K562 (cell line): Measurements from ENCODE around the gene DOCK8. TPM values are rescaled to one million over a fixed set of nuclear protein-coding genes. Genes with fewer than 3 reads are reported as not detected.

Experiments used
- CHD7 ChIP-seq: fragments of 200-600 bp; sonication (generic); IDR thresholded peaks from one replicate; pipeline ENCODE4 v1.6.1; 2012; ENCODE audit warnings: mild to moderate bottlenecking, low read depth, low read length, inconsistent platforms
- DEAF1 ChIP-seq: fragments of 450-650 bp; formaldehyde crosslinking; IDR thresholded peaks from 2 replicates; pipeline ENCODE4 v1.4.0; 2020; ENCODE audit warnings: mild to moderate bottlenecking, moderate library complexity
- ELF2 ChIP-seq: fragments of 250-450 bp; sonication (Bioruptor Pico); IDR thresholded peaks from 2 replicates; pipeline ENCODE4 v1.5.0; 2021; ENCODE audit warnings: mild to moderate bottlenecking
- FOXJ2 ChIP-seq: fragments of 200-800 bp; sonication (Bioruptor generic); IDR thresholded peaks from 2 replicates; pipeline ENCODE4 v1.6.1; 2016; ENCODE audit warnings: missing genetic modification characterization, missing compliant biosample characterization
- HMG20B ChIP-seq: fragments of 250-450 bp; sonication (Bioruptor Pico); IDR thresholded peaks from 2 replicates; pipeline ENCODE4 v1.5.0; 2021; ENCODE audit warnings: mild to moderate bottlenecking
- JUN ChIP-seq, 2 experiments: sonication (generic) in 1 of 2; formaldehyde crosslinking in 1 of 2; IDR thresholded peaks; 2 replicates each; pipeline versions ENCODE4 v1.6.1 to v1.8.0; 2012 to 2022; ENCODE audit warnings: borderline replicate concordance in 2 of 2, mild to moderate bottlenecking in 2 of 2, improper control_type of control experiment in 1 of 2, low read depth in 1 of 2, low read length in 1 of 2, missing genetic modification reagents in 1 of 2
- KLF16 ChIP-seq: IDR thresholded peaks from 2 replicates; pipeline ENCODE4 v1.6.1; 2016; ENCODE audit warnings: antibody characterized with exemption
- PCBP1 ChIP-seq: fragments of 200-400 bp; formaldehyde crosslinking; IDR thresholded peaks from 2 replicates; pipeline ENCODE4 v1.6.1; 2018; ENCODE audit warnings: mild to moderate bottlenecking, low read depth, low read length; ENCODE audit not compliant: poor library complexity, severe bottlenecking
- RB1 ChIP-seq: fragments of 450-650 bp; IDR thresholded peaks from 2 replicates; pipeline ENCODE4 v1.6.1; 2017; ENCODE audit warnings: low read depth, mild to moderate bottlenecking
- RCOR1 ChIP-seq, 2 experiments: IDR thresholded peaks; 2 replicates each; pipeline ENCODE4 v1.6.1; 2012; ENCODE audit warnings: low read depth in 2 of 2, low read length in 2 of 2, borderline replicate concordance in 1 of 2, improper control_type of control experiment in 1 of 2
- TEAD2 ChIP-seq: fragments of 450-650 bp; IDR thresholded peaks from 2 replicates; pipeline ENCODE4 v1.6.1; 2016; ENCODE audit warnings: missing genetic modification characterization, control low read depth, missing compliant biosample characterization
- ZFP36 ChIP-seq: fragments of 150-350 bp; IDR thresholded peaks from 2 replicates; pipeline ENCODE4 v1.6.1; 2018; ENCODE audit warnings: low read length, low read depth; ENCODE audit not compliant: partially characterized antibody
- ZNF232 ChIP-seq: sonication (generic); formaldehyde crosslinking; IDR thresholded peaks from 2 replicates; pipeline ENCODE4 v1.8.0; 2022; ENCODE audit warnings: mild to moderate bottlenecking, missing genetic modification reagents
- polyA plus RNA-seq, 8 experiments: library from polyadenylated mRNA; depleted of rRNA in 4 of 8; stranded (reverse) in 5 of 8; unstranded in 3 of 8; fragments of >200 nt; fragmentation: Nextera tagmentation in 2 of 8; fragmentation: Illumina TruSeq in 1 of 8; extraction: Ambion mirVana in 2 of 8; extraction: Trizol in 1 of 8; gene quantifications; 2 replicates each; pipeline versions ENCODE4 v1.2.1 to v1.2.3, GENCODE V29; 2011 to 2014; ENCODE audit warnings: inconsistent platforms in 1 of 8, missing spikeins in 1 of 8
- total RNA-seq, 7 experiments: library from RNA; depleted of rRNA in 6 of 7; stranded (reverse); fragments of >200 nt in 6 of 7; fragmentation: Illumina TruSeq in 2 of 7; extraction: Trizol in 2 of 7; gene quantifications; 2 replicates each; pipeline versions ENCODE4 v1.2.1 to v1.2.3, GENCODE V29; 2011 to 2021; ENCODE audit warnings: low replicate concordance in 1 of 7

The DOCK8 gene
- total and polyA plus RNA-seq, 9 of the 15 experiments (the other 6 are each of a cell fraction or from before 2014, with no cell fraction given) = 14.4 to 53.8 (median 25.1) TPM

- TF ChIP-seq CHD7 (no peak), DEAF1 (no peak), ZNF232 (CRISPR knock-in tag) (no peak), JUN (IDR thresholded peaks at IDR 0.05; ENCODE audit: borderline replicate concordance, low read depth, low read length) (peak; percentile 90), JUN (CRISPR knock-in tag; IDR thresholded peaks at IDR 0.05; ENCODE audit: borderline replicate concordance) (0 out of 2 replicates have a peak, but pooled peaks have one; percentile 17), KLF16 (no peak), FOXJ2 (tag) (0 out of 2 replicates have a peak, but pooled peaks have one; percentile 17), PCBP1 (no peak), ZFP36 (peak; percentile 27), ELF2 (no peak), RCOR1 (IDR thresholded peaks at IDR 0.05; ENCODE audit: borderline replicate concordance in 1 of 2, low read depth in 2 of 2, low read length in 2 of 2) (peak in 1 of 2 experiments; percentile 74; a peak in 1 of 4 replicates), TEAD2 (no peak), HMG20B (CRISPR knock-in tag) (no peak), RB1 (no peak)
Measured at GRCh38 chr9:272251-273213, 57.9 kb downstream of the DOCK8 start (continued).
